K562 (cell line): ENCODE data around the gene PRR35.

ENCODE experiments used
- FOXK2 ChIP-seq, 2 experiments: fragments of 450-650 bp; IDR thresholded peaks in 1 of 2; conservative IDR thresholded peaks in 1 of 2; 2 replicates each; pipeline ENCODE4 v1.6.1; 2016; ENCODE audit warnings: low read depth in 2 of 2, mild to moderate bottlenecking in 1 of 2
- TF ChIP-seq, protein P1 (sequence below), 3 experiments: IDR thresholded peaks in 2 of 3; conservative IDR thresholded peaks in 1 of 3; 2 replicates each; pipeline ENCODE4 v1.5.1; 2011 to 2012; ENCODE audit warnings: low read length in 3 of 3, mild to moderate bottlenecking in 3 of 3, control low read depth in 2 of 3, improper control_type of control experiment in 1 of 3, inconsistent platforms in 1 of 3, low read depth in 1 of 3, mixed read lengths in 1 of 3, moderate library complexity in 1 of 3; ENCODE audit not compliant: insufficient read depth in 2 of 3
- TF ChIP-seq, protein P2 (sequence below): fragments of 250-450 bp; sonication (Bioruptor Pico); IDR thresholded peaks from 2 replicates; pipeline ENCODE4 v1.8.0; 2021; ENCODE audit warnings: moderate library complexity, mild to moderate bottlenecking, inconsistent platforms

DNA sequence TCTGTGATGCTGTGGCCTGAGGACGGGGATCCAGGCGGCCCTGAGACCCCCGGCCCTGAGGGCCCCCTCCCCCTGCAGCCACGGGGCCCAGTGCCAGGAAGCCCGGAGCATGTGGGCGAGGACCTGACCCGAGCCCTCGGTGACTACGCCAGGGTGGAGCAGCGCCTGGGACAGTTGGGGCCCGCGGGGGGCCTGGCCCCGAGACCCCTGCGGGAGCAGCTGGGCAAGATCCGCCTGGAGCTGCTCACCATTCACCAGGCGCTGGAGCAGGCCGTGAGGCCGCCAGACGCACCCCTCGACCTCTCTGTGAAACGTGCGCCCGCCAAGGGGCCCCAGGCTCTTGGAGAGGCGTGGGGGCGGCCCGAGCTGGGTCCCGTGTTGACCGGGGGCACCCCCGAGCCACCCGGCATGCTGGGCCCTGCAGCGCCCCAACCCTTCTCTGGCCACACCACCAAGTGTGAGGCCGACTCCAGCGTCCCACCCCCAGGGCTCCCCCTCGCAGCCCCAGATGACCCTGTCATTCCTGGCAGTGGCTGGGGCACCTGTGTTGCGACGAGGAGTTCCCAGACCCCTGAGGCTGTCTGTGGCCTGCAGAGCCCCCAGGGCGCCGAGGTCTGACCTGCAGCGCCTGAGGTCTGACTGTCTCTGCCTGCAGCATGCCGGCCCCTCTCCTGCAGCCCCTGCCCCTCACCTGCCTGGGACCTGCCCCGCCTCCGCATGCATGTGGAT, 4.7 kb downstream of the PRR35 start:
- no peak for TF ChIP-seq FOXK2 (conservative IDR thresholded peaks at IDR 0.05 in 1 of 2, IDR thresholded peaks at IDR 0.05 in 1 of 2; ENCODE audit: low read depth in 2 of 2)
- TF ChIP-seq, protein P1, sequence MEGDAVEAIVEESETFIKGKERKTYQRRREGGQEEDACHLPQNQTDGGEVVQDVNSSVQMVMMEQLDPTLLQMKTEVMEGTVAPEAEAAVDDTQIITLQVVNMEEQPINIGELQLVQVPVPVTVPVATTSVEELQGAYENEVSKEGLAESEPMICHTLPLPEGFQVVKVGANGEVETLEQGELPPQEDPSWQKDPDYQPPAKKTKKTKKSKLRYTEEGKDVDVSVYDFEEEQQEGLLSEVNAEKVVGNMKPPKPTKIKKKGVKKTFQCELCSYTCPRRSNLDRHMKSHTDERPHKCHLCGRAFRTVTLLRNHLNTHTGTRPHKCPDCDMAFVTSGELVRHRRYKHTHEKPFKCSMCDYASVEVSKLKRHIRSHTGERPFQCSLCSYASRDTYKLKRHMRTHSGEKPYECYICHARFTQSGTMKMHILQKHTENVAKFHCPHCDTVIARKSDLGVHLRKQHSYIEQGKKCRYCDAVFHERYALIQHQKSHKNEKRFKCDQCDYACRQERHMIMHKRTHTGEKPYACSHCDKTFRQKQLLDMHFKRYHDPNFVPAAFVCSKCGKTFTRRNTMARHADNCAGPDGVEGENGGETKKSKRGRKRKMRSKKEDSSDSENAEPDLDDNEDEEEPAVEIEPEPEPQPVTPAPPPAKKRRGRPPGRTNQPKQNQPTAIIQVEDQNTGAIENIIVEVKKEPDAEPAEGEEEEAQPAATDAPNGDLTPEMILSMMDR (IDR thresholded peaks at IDR 0.05 in 2 of 3, conservative IDR thresholded peaks at IDR 0.05 in 1 of 3; ENCODE audit: insufficient read depth in 2 of 3, low read depth in 1 of 3, low read length in 3 of 3) = no peak
- TF ChIP-seq, protein P2, sequence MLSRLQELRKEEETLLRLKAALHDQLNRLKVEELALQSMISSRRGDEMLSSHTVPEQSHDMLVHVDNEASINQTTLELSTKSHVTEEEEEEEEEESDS (CRISPR knock-in tag) = no peak
